Measurements from ENCODE around the gene PIP5K1B.

DNA sequence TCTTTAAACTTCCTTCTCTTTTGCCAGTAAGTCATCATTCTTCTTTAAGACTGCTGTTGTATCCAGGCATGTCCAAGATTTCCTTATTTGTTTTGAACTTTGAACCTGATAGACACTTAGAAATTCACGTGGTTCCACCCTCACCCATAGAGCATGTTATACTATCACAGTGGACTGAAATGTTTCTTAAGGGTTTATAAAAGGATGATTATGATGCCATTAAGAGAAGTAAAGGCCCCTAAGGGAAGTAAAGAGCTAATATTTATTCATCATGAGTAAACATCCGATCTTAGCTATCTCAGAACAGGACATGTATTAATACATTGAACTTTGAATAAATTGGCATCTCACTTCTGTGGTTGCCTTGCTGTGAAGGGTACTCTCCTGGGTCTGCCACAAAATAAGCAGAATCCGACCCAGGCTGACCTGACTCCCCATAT is 259.1 kb downstream of the PIP5K1B start:
- TF ChIP-seq, protein P1, sequence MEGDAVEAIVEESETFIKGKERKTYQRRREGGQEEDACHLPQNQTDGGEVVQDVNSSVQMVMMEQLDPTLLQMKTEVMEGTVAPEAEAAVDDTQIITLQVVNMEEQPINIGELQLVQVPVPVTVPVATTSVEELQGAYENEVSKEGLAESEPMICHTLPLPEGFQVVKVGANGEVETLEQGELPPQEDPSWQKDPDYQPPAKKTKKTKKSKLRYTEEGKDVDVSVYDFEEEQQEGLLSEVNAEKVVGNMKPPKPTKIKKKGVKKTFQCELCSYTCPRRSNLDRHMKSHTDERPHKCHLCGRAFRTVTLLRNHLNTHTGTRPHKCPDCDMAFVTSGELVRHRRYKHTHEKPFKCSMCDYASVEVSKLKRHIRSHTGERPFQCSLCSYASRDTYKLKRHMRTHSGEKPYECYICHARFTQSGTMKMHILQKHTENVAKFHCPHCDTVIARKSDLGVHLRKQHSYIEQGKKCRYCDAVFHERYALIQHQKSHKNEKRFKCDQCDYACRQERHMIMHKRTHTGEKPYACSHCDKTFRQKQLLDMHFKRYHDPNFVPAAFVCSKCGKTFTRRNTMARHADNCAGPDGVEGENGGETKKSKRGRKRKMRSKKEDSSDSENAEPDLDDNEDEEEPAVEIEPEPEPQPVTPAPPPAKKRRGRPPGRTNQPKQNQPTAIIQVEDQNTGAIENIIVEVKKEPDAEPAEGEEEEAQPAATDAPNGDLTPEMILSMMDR (IDR thresholded peaks at IDR 0.05): no peak
- TF ChIP-seq TCF7L2 (IDR thresholded peaks at IDR 0.05; ENCODE audit: low read depth, low read length) (no peak), SIN3A (IDR thresholded peaks at IDR 0.05; ENCODE audit: borderline replicate concordance, insufficient read depth, low read depth, low read length) (no peak), REST (IDR thresholded peaks at IDR 0.05; ENCODE audit: insufficient read depth in 1 of 2, low read depth in 2 of 2, low read length in 1 of 2) (no peak), POLR2AphosphoS5 (IDR thresholded peaks at IDR 0.05; ENCODE audit: low read depth, low read length) (no peak)
